H9 (cell line): ENCODE measurements around the gene SOCS7. TPM values are rescaled to one million over a fixed set of nuclear protein-coding genes. Genes with fewer than 3 reads are reported as not detected.

Experiments used
- DNase-seq: peaks from one replicate; pipeline ENCODE4 v3.0.0-alpha.2; 2017
- H2AFZ ChIP-seq: one replicate; pipeline ENCODE4 v1.6.1; 2013; ENCODE audit warnings: mild to moderate bottlenecking, low read length, control low read depth, moderate library complexity
- H2AK5ac ChIP-seq: 2 replicates; pipeline ENCODE4 v1.6.1; 2013; ENCODE audit warnings: low read length, control low read depth, mixed read lengths; ENCODE audit not compliant: insufficient read length
- H2BK120ac ChIP-seq: one replicate; pipeline ENCODE4 v1.6.1; 2013; ENCODE audit warnings: low read depth, mild to moderate bottlenecking, low read length, control low read depth, inconsistent platforms; ENCODE audit not compliant: poor library complexity, severe bottlenecking
- H2BK12ac ChIP-seq: 2 replicates; pipeline ENCODE4 v1.6.1; 2013; ENCODE audit warnings: low read length, control low read depth, mixed read lengths, low read depth; ENCODE audit not compliant: insufficient read length
- H2BK15ac ChIP-seq: 2 replicates; pipeline ENCODE4 v1.6.1; 2013; ENCODE audit warnings: low read depth, low read length, control low read depth
- H2BK20ac ChIP-seq: one replicate; pipeline ENCODE4 v1.6.1; 2013; ENCODE audit warnings: low read depth, mild to moderate bottlenecking, low read length, control low read depth, inconsistent platforms; ENCODE audit not compliant: poor library complexity, severe bottlenecking
- H2BK5ac ChIP-seq: 2 replicates; pipeline ENCODE4 v1.6.1; 2013; ENCODE audit warnings: low read length, control low read depth, mixed read lengths; ENCODE audit not compliant: insufficient read length
- H3K14ac ChIP-seq: 2 replicates; pipeline ENCODE4 v1.6.1; 2013; ENCODE audit warnings: low read length, control low read depth; ENCODE audit not compliant: insufficient read depth
- H3K18ac ChIP-seq: 2 replicates; pipeline ENCODE4 v1.6.1; 2013; ENCODE audit warnings: low read depth, mild to moderate bottlenecking, mixed read lengths, low read length, control low read depth; ENCODE audit not compliant: insufficient read length
- H3K23ac ChIP-seq: 2 replicates; pipeline ENCODE4 v1.6.1; 2013; ENCODE audit warnings: low read length, control low read depth, mixed read lengths, low read depth; ENCODE audit not compliant: insufficient read length
- H3K23me2 ChIP-seq: 2 replicates; pipeline ENCODE4 v1.6.1; 2013; ENCODE audit warnings: low read depth, mild to moderate bottlenecking, mixed read lengths, low read length, control low read depth; ENCODE audit not compliant: insufficient read length, poor library complexity, severe bottlenecking
- H3K27ac ChIP-seq: 2 replicates; pipeline ENCODE4 v1.5.1; 2013; ENCODE audit warnings: low read length, control low read depth, mixed read lengths, low read depth; ENCODE audit not compliant: insufficient read length
- H3K27me3 ChIP-seq: 2 replicates; pipeline ENCODE4 v1.6.1; 2013; ENCODE audit warnings: low read length, control low read depth, inconsistent platforms; ENCODE audit not compliant: insufficient read depth
- H3K4ac ChIP-seq: 2 replicates; pipeline ENCODE4 v1.6.1; 2013; ENCODE audit warnings: low read depth, mild to moderate bottlenecking, control low read depth, inconsistent platforms, low read length, moderate library complexity
- H3K4me1 ChIP-seq: 2 replicates; pipeline ENCODE4 v1.6.1; 2013; ENCODE audit warnings: low read length, control low read depth, inconsistent platforms; ENCODE audit not compliant: insufficient read depth
- H3K4me2 ChIP-seq: 2 replicates; pipeline ENCODE4 v1.6.1; 2013; ENCODE audit warnings: low read length, control low read depth, mixed read lengths; ENCODE audit not compliant: insufficient read length, insufficient read depth
- H3K56ac ChIP-seq: 2 replicates; pipeline ENCODE4 v1.6.1; 2013; ENCODE audit warnings: low read depth, mild to moderate bottlenecking, mixed read lengths, low read length, control low read depth; ENCODE audit not compliant: insufficient read length
- H3K79me1 ChIP-seq: 2 replicates; pipeline ENCODE4 v1.6.1; 2013; ENCODE audit warnings: low read depth, mild to moderate bottlenecking, moderate library complexity, low read length, control low read depth, inconsistent platforms; ENCODE audit not compliant: insufficient read depth, poor library complexity, severe bottlenecking
- H3K79me2 ChIP-seq: 2 replicates; pipeline ENCODE4 v1.6.1; 2013; ENCODE audit warnings: low read length, control low read depth, inconsistent platforms; ENCODE audit not compliant: insufficient read depth
- H3K9ac ChIP-seq: 2 replicates; pipeline ENCODE4 v1.6.1; 2013; ENCODE audit warnings: low read length, control low read depth, mixed read lengths; ENCODE audit not compliant: insufficient read length; ENCODE audit errors: extremely low read depth
- H3K9me3 ChIP-seq: one replicate; pipeline ENCODE4 v1.6.1; 2013; ENCODE audit warnings: low read depth, low read length, inconsistent platforms; ENCODE audit not compliant: control insufficient read depth
- H3T11ph ChIP-seq: one replicate; pipeline ENCODE4 v1.6.1; 2013; ENCODE audit warnings: mild to moderate bottlenecking, low read length, control low read depth, inconsistent platforms
- H4K20me1 ChIP-seq: one replicate; pipeline ENCODE4 v1.6.1; 2013; ENCODE audit not compliant: control insufficient read depth, insufficient read length, insufficient read depth
- H4K5ac ChIP-seq: 2 replicates; pipeline ENCODE4 v1.6.1; 2013; ENCODE audit warnings: low read depth, mild to moderate bottlenecking, mixed read lengths, low read length, control low read depth; ENCODE audit not compliant: insufficient read length
- H4K8ac ChIP-seq: replicated peaks from 2 replicates; pipeline ENCODE4 v1.6.1; 2013; ENCODE audit warnings: low read length, control low read depth, mixed read lengths, low read depth; ENCODE audit not compliant: insufficient read length
- H4K91ac ChIP-seq: 2 replicates; pipeline ENCODE4 v1.6.1; 2013; ENCODE audit warnings: low read depth, mild to moderate bottlenecking, moderate library complexity, mixed read lengths, low read length, control low read depth; ENCODE audit not compliant: insufficient read length
- H3K27ac Mint-ChIP-seq, 3 experiments: 2 replicates in 2 of 3; 3 replicates in 1 of 3; pipeline ENCODE4 v1.8.0; 2020 to 2021; ENCODE audit warnings: mixed read lengths in 3 of 3, mild to moderate bottlenecking in 1 of 3, moderate library complexity in 1 of 3
- H3K27me3 Mint-ChIP-seq: 2 replicates; pipeline ENCODE4 v1.8.0; 2021; ENCODE audit warnings: low read depth, mild to moderate bottlenecking, moderate library complexity, mixed read lengths
- H3K36me3 Mint-ChIP-seq, 3 experiments: 2 replicates in 2 of 3; 3 replicates in 1 of 3; pipeline ENCODE4 v1.8.0; 2020 to 2021; ENCODE audit warnings: low read depth in 3 of 3, mixed read lengths in 3 of 3; ENCODE audit not compliant: insufficient read depth in 1 of 3
- H3K4me1 Mint-ChIP-seq, 2 experiments: 2 replicates each; pipeline ENCODE4 v1.8.0; 2020; ENCODE audit warnings: mixed read lengths in 2 of 2
- H3K4me3 Mint-ChIP-seq, 2 experiments: 2 replicates in 1 of 2; 3 replicates in 1 of 2; pipeline ENCODE4 v1.8.0; 2020 to 2021; ENCODE audit warnings: mild to moderate bottlenecking in 2 of 2, mixed read lengths in 2 of 2, moderate library complexity in 1 of 2
- H3K9me3 Mint-ChIP-seq, 2 experiments: 2 replicates in 1 of 2; 3 replicates in 1 of 2; pipeline ENCODE4 v1.8.0; 2020; ENCODE audit warnings: mild to moderate bottlenecking in 2 of 2, mixed read lengths in 2 of 2, moderate library complexity in 1 of 2
- WGBS: extraction: QIAGEN DNeasy Blood & Tissue Kit; methylation state at CpG from one replicate; pipeline ENCODE4 v1.1.7; 2013; ENCODE audit warnings: missing lambda C conversion rate, low lambda C conversion rate, mixed read lengths; ENCODE audit not compliant: insufficient read length; ENCODE audit errors: extremely low coverage; 5-methylcytosine and 5-hydroxymethylcytosine counted together
- total RNA-seq: library from RNA; stranded (reverse); gene quantifications from 2 replicates; pipeline ENCODE4 v1.2.1, GENCODE V29; 2021
- TF ChIP-seq, protein P1 (sequence below): fragments of 200-600 bp; sonication (generic); conservative IDR thresholded peaks from 3 replicates; pipeline ENCODE4 v1.8.0; 2021; ENCODE audit warnings: antibody characterized with exemption, mild to moderate bottlenecking

Gene SOCS7
- total RNA-seq, 1 experiment from 2014 or later = 31.0 TPM

DNA sequence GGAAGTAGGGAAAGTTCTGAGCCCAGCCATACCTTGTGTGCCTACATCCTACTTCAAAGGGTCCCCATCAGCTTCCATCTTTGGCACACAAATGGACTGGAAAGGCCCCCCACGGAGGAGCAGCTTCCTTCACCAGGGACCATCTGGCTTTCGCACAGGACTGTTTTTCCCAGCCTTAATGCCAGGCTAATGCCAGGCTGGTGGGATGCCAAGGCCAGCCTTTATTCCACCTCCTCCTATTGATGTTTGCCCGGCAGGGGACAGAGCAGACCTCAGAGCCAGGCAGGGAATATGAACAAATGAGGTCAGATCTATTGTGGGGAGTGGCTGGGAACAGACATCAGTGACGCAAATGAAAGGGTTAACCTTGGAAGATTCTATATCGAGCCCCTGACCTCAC, 13.6 kb upstream of the SOCS7 start:
- H3K4me3 Mint-ChIP-seq = no peak overlapping the region
- no peak overlapping the region for H2BK12ac ChIP-seq
- no peak for DNase-seq
- H3K9me3 Mint-ChIP-seq = no peaks in the 10 kb centered on the region
- no peak overlapping the region for H2BK5ac ChIP-seq
- peaks cover 23 to 32% of the 10 kb centered on the region in 2 experiments for H3K4me1 Mint-ChIP-seq
- no CpG with 5 or more reads among the region's 5 CpGs for WGBS
- no peak overlapping the region for H3K4me2 ChIP-seq
- H2AFZ ChIP-seq = no peak overlapping the region
- H3K4ac ChIP-seq = no peak overlapping the region
- H3K9me3 ChIP-seq = no peaks in the 10 kb centered on the region
- H3K27ac ChIP-seq = no peak overlapping the region
- no peak overlapping the region for H4K8ac ChIP-seq
- no peak overlapping the region for H2BK120ac ChIP-seq
- H3K27me3 ChIP-seq = no peaks in the 10 kb centered on the region; the same call in 1 of the 2 replicates
- H3K79me2 ChIP-seq = no peaks in the 10 kb centered on the region
- no peak overlapping the region for H3K27ac Mint-ChIP-seq
- H2BK20ac ChIP-seq = no peak overlapping the region
- H3K23me2 ChIP-seq = no peaks in the 10 kb centered on the region
- peaks cover 9% of the 10 kb centered on the region; the same call in 1 of the 2 replicates for H3K27me3 Mint-ChIP-seq
- H3K36me3 Mint-ChIP-seq = no peaks in the 10 kb centered on the region
- H3K14ac ChIP-seq = no peak overlapping the region
- H4K20me1 ChIP-seq = no peaks in the 10 kb centered on the region
- H4K5ac ChIP-seq = no peak overlapping the region
- no peak overlapping the region for H3K56ac ChIP-seq
- H3K79me1 ChIP-seq = no peaks in the 10 kb centered on the region
- no peak overlapping the region for H3K23ac ChIP-seq
- H4K91ac ChIP-seq = no peak overlapping the region
- H3T11ph ChIP-seq = no peak overlapping the region
- TF ChIP-seq, protein P1, sequence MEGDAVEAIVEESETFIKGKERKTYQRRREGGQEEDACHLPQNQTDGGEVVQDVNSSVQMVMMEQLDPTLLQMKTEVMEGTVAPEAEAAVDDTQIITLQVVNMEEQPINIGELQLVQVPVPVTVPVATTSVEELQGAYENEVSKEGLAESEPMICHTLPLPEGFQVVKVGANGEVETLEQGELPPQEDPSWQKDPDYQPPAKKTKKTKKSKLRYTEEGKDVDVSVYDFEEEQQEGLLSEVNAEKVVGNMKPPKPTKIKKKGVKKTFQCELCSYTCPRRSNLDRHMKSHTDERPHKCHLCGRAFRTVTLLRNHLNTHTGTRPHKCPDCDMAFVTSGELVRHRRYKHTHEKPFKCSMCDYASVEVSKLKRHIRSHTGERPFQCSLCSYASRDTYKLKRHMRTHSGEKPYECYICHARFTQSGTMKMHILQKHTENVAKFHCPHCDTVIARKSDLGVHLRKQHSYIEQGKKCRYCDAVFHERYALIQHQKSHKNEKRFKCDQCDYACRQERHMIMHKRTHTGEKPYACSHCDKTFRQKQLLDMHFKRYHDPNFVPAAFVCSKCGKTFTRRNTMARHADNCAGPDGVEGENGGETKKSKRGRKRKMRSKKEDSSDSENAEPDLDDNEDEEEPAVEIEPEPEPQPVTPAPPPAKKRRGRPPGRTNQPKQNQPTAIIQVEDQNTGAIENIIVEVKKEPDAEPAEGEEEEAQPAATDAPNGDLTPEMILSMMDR = no peak
- no peak overlapping the region for H2BK15ac ChIP-seq
- H3K4me1 ChIP-seq = peaks cover 6% of the 10 kb centered on the region; the same call in 1 of the 2 replicates
- no peak overlapping the region for H3K9ac ChIP-seq
- no peak overlapping the region for H2AK5ac ChIP-seq
- H3K18ac ChIP-seq = no peak overlapping the region
